ENCODE data around the gene BMPR1A. TPM values are rescaled to one million over a fixed set of nuclear protein-coding genes. Genes with fewer than 3 reads are reported as not detected.

BMPR1A gene
- total and polyA plus RNA-seq, 2 of the 4 experiments (the other 2 are of a cell fraction) = 15.9 to 93.7 TPM

DNA sequence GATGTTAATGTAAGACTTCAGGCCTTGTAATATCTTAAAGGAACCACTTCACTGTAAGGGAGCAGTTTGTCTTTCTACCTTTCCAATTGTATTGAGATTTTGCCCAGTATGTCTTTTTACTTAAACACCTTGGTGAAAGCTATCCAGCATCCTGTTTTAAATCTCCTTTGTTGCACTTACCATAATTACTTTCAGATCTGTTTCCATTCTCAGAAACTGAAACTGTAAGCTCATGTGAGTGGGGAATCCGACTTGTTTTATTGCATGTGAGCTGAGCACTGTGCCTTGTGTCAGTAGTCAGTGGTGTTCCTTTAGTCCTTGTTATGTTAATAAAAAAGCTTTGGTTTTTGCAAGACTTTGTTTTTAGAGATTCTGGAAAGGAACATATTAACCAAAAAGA is 42.2 kb downstream of the BMPR1A start:
- Histone ChIP-seq H3K27ac (ENCODE audit: insufficient read depth, low read length) (no peak overlapping the region), H2BK120ac (ENCODE audit: low read depth, low read length) (no peak overlapping the region)

More for the DNA sequence above, 42.2 kb downstream of the BMPR1A start:
- H3K9me1 ChIP-seq (ENCODE audit: insufficient read depth, low read length) = peaks cover 11% of the 10 kb centered on the region
- peak overlapping the region; percentile 1; the same call in 1 of the 2 replicates for H3K9ac ChIP-seq (ENCODE audit: low read depth, low read length)
- H3K27me3 ChIP-seq (ENCODE audit: control insufficient read depth, insufficient read depth, low read length) = no peaks in the 10 kb centered on the region
- H3K9me3 ChIP-seq (ENCODE audit: control insufficient read depth, insufficient read depth, low read length) = no peaks in the 10 kb centered on the region
- ChIA-PET CTCF (interaction anchor here (1.0 kb wide), 2 partner anchors 24 kb away, joined by 3 read pairs; no protein-coding TSS in a partner anchor), POLR2A (ENCODE audit: unreplicated experiment) (interaction anchor here (0.5 kb wide), 1 partner anchor 89 kb away, joined by 4 read pairs; no protein-coding TSS in a partner anchor)
- H3K23ac ChIP-seq (ENCODE audit: low read depth, low read length) = no peak overlapping the region
- H3K4ac ChIP-seq (ENCODE audit: low read depth, low read length) = no peak overlapping the region
- H3K4me3 ChIP-seq (ENCODE audit: insufficient read depth, low read depth, low read length) = no peak overlapping the region
- H3K4me2 ChIP-seq (ENCODE audit: low read depth, low read length) = peak overlapping the region; percentile 79; the same call in 1 of the 2 replicates
- no peak overlapping the region for H2AK9ac ChIP-seq (replicated peaks; ENCODE audit: low read depth, low read length, poor library complexity)
- no peak for TF ChIP-seq RCOR1 (IDR thresholded peaks at IDR 0.05; ENCODE audit: insufficient replicate concordance, low read length)
- no peak for TF ChIP-seq BHLHE40 (IDR thresholded peaks at IDR 0.05; ENCODE audit: low read depth, low read length)
- TF ChIP-seq NFE2L2 (IDR thresholded peaks at IDR 0.05; ENCODE audit: low read depth, low read length) = no peak
- no peak for TF ChIP-seq CTCF (conservative IDR thresholded peaks at IDR 0.05; ENCODE audit: low read depth, low read length)
- TF ChIP-seq MXI1 (IDR thresholded peaks at IDR 0.05; ENCODE audit: borderline replicate concordance, low read depth, low read length) = no peak
- TF ChIP-seq, protein P1, sequence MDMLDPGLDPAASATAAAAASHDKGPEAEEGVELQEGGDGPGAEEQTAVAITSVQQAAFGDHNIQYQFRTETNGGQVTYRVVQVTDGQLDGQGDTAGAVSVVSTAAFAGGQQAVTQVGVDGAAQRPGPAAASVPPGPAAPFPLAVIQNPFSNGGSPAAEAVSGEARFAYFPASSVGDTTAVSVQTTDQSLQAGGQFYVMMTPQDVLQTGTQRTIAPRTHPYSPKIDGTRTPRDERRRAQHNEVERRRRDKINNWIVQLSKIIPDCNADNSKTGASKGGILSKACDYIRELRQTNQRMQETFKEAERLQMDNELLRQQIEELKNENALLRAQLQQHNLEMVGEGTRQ (IDR thresholded peaks at IDR 0.05; ENCODE audit: low read depth, low read length) = no peak
- no peak for TF ChIP-seq SMC3 (IDR thresholded peaks at IDR 0.05; ENCODE audit: low read depth, low read length)
- no peak for TF ChIP-seq CHD1 (IDR thresholded peaks at IDR 0.05; ENCODE audit: low read depth, low read length)
- TF ChIP-seq RFX5 (IDR thresholded peaks at IDR 0.05; ENCODE audit: low read depth, low read length) = no peak
- no peak for TF ChIP-seq FOS (IDR thresholded peaks at IDR 0.05; ENCODE audit: low read depth, low read length)
- TF ChIP-seq MAZ (IDR thresholded peaks at IDR 0.05; ENCODE audit: borderline replicate concordance, low read depth, low read length) = no peak
- no peak for TF ChIP-seq MAFK (IDR thresholded peaks at IDR 0.05; ENCODE audit: low read depth, low read length)
- no peak for TF ChIP-seq POLR2A (IDR thresholded peaks at IDR 0.05; ENCODE audit: low read depth, low read length)
- TF ChIP-seq ELK1 (IDR thresholded peaks at IDR 0.05; ENCODE audit: borderline replicate concordance, low read depth, low read length) = no peak
- H3K4me1 ChIP-seq (ENCODE audit: control insufficient read depth, insufficient read depth, low read length) = peaks cover 7% of the 10 kb centered on the region
- dilution Hi-C loops (cut with HindIII; ENCODE audit: low sequenced_read_pairs, unreplicated experiment) = no loop called here
- no peak overlapping the region for H3K14ac ChIP-seq (replicated peaks; ENCODE audit: low read depth, low read length)
- peaks cover 18% of the 10 kb centered on the region for H4K20me1 ChIP-seq (ENCODE audit: insufficient read depth, low read length)
- in situ Hi-C loops (cut with MboI; ENCODE audit: low sequenced_read_pairs) = no loop called here
- ATAC-seq (ENCODE audit: low read depth) (no peak), DNase-seq (peak; percentile 51)
- H2BK15ac ChIP-seq (ENCODE audit: low read depth, low read length) = no peak overlapping the region
- no peak overlapping the region for H4K5ac ChIP-seq (ENCODE audit: low read depth, low read length)
- H2AK5ac ChIP-seq (ENCODE audit: low read depth, low read length) = no peak overlapping the region
- no TSS peak for BruUV-seq (replicated peaks)
- H2BK5ac ChIP-seq (ENCODE audit: low read depth, low read length, poor library complexity, severe bottlenecking) = no peak overlapping the region
- H3K18ac ChIP-seq (ENCODE audit: low read depth, low read length) = no peak overlapping the region
- H3K56ac ChIP-seq (ENCODE audit: extremely low read depth, insufficient read depth, low read length) = no peak overlapping the region
- intact Hi-C loops (cut with micrococcal nuclease) = no loop called here
- peaks cover 16 to 57% of the 10 kb centered on the region in 2 experiments for H3K79me1 ChIP-seq (ENCODE audit: low read depth in 1 of 2, low read length in 2 of 2)
- no CpG with 5 or more reads among the region's 1 CpG for WGBS, 2 experiments (ENCODE audit: extremely low coverage in 2 of 2, insufficient read length in 1 of 2)
- H2BK20ac ChIP-seq (ENCODE audit: low read depth, low read length) = no peak overlapping the region
- no peak overlapping the region for H2AFZ ChIP-seq (replicated peaks; ENCODE audit: low read length, poor library complexity)
- no peak overlapping the region for H4K8ac ChIP-seq (ENCODE audit: low read depth in 2 of 2, low read length in 2 of 2)
- H4K91ac ChIP-seq (ENCODE audit: insufficient read depth, low read depth, low read length) = no peak overlapping the region
- H3K36me3 ChIP-seq (ENCODE audit: control insufficient read depth, insufficient read depth, low read length) = peaks cover 3% of the 10 kb centered on the region
